Neuron (in vitro differentiated cells): Measurements from ENCODE around the gene NDUFA1.
"Not testable (repeated sequence)": the region's sequence is repeated elsewhere in the genome, so short reads cannot be mapped to it uniquely, and the experiment has no call there.

Experiments used
- H2AFZ ChIP-seq: one replicate; pipeline ENCODE4 v1.6.1; 2013; ENCODE audit warnings: low read depth, mild to moderate bottlenecking, inconsistent platforms, low read length, moderate library complexity
- H3K27me3 ChIP-seq: one replicate; pipeline ENCODE4 v1.6.1; 2013; ENCODE audit warnings: low read length; ENCODE audit not compliant: insufficient read depth
- H3K36me3 ChIP-seq: one replicate; pipeline ENCODE4 v1.6.1; 2013; ENCODE audit warnings: low read length; ENCODE audit not compliant: insufficient read depth
- H3K4me1 ChIP-seq: one replicate; pipeline ENCODE4 v1.6.1; 2013; ENCODE audit warnings: low read length; ENCODE audit not compliant: insufficient read depth
- H3K4me3 ChIP-seq: 2 replicates; pipeline ENCODE4 v1.5.1; 2013; ENCODE audit warnings: mild to moderate bottlenecking, low read length, moderate library complexity
- H3K9me3 ChIP-seq: one replicate; pipeline ENCODE4 v1.6.1; 2013; ENCODE audit warnings: low read length

The NDUFA1 gene

DNA sequence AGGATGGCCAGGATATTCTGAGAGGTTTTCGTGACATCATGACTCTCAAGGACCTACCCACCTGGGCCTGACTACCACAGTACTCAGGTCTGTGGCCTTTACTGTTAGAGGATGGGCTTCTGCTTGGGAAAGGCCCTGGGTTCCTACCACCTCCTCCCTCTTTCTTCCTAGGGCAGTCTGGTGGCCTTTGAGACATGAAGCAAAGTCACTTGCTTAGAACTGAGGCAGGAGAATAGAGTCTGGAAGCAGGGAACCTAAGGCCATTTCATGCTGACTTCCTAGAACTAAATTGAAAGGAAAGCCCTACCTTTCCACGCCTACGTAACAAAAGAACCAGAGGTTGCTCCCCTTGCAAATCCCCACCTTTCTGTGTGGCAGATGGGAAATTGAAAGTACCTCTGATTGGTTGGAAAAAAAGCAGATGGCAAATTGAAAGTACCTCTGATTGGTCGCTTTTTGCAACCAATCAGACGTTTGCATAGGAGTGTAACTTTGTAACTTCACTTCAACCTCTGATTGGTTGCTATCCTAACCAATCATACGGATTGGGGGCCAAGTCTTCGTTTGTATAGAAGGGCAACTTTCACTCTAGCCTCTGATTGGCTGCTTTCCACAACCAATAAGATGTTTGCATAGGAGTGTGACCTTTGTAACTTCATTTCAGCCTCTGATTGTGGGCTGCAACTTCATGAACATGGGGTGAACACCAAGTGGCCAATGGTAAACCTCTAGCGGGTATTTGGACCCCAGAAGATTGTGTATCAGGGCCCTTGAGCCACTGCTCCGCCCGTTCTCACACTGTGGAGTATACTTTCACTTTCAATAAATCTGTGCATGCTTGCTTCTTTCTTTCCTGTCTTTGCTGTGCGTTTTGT, 14.2 kb downstream of the NDUFA1 start:
- Histone ChIP-seq H3K4me3 (no peak overlapping the region), H3K4me1 (no peaks in the 10 kb centered on the region), H3K9me3 (no peaks in the 10 kb centered on the region), H3K36me3 (no peaks in the 10 kb centered on the region), H3K27me3 (no peaks in the 10 kb centered on the region), H2AFZ (peak overlapping the region; percentile 10)

DNA sequence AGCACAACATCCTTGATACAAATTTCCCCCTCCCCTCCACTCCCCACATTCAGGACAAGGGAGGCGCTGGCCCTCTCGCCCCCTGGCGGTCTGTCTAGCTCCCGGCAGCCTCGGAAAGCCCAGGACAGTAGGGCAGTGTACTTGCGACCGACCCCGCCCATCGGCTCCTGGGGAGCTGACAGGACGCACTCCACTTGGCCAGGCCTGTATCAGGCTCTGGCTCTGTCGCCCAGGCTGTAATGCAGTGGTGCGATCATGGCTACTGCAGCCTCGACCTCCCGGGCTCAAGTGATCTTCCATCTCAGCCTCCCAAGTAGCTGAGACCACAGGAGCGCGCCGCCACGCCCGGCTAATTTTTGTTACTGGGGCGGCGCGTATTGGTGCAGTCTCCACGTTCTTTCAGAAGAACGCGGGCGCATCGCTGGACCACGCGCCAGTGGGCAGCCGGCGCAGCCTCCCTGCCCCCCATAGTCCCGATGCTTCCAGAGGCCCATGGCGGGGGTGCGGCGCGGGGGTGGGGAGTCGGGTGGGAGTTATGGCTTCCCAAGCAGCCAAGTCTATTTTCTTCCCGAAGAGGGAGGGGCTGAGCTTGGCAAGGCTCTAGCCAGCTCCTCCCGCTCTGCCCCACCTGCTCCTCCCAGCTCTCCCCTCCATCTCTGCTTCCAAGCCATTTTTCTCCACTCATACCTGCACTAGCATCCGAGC, 16.2 kb downstream of the NDUFA1 start:
- H3K4me1 ChIP-seq = no peaks in the 10 kb centered on the region
- H2AFZ ChIP-seq = no peak overlapping the region
- no peaks in the 10 kb centered on the region for H3K9me3 ChIP-seq
- no peaks in the 10 kb centered on the region for H3K27me3 ChIP-seq
- H3K36me3 ChIP-seq = no peaks in the 10 kb centered on the region
- H3K4me3 ChIP-seq = no peak overlapping the region

DNA sequence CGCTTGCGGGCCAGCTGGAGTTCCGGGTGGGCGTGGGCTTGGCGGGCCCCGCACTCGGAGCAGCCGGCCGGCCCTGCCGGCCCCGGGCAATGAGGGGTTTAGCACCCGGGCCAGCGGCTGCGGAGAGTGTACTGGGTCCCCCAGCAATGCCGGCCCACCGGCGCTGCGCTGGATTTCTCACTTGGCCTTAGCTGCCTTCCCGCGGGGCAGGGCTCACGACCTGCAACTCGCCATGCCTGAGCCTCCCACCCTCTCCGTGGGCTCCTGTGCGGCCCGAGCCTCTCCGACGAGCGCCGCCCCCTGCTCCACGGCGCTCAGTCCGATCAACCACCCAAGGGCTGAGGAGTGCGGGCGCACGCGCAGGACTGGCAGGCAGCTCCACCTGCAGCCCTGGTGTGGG, 19.0 kb downstream of the NDUFA1 start:
- not testable (repeated sequence) for H2AFZ ChIP-seq, H3K4me3 ChIP-seq, H3K4me1 ChIP-seq, H3K36me3 ChIP-seq, H3K27me3 ChIP-seq, H3K9me3 ChIP-seq

DNA sequence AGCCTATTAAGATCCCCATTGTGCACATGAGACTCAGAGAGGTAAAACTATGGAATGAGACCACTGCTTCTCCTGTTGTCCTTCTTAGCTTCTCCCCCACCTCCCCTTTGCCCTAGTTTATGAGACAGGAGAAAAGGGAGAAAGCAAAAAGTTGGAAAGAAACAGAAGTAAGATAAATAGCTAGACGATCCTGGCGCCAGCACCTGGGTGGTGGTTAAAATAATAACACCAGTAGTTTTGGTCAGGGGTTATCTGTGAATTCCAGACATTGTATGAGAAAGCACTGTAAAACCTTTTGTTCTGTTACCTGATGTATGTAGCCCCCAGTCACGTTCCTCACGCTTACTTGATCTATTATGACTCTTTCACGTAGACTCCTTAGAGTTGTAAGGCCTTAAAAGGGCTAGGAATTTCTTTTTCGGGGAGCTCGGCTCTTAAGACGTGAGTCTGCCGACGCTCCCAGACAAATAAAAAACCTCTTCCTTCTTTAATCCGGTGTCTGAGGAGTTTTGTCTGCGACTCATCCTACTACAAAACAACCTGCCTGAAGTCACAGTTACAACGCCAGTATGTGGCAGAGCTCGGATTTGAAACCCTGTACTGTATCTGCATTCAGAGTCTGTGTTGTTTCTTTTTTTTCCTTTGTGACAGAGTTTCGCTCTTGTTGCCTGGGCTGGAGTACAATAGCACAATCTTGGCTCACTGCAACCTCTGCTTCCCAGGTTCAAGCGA, 20.5 kb downstream of the NDUFA1 start:
- not testable (repeated sequence) for H3K4me1 ChIP-seq, H3K27me3 ChIP-seq, H2AFZ ChIP-seq, H3K4me3 ChIP-seq, H3K9me3 ChIP-seq, H3K36me3 ChIP-seq

DNA sequence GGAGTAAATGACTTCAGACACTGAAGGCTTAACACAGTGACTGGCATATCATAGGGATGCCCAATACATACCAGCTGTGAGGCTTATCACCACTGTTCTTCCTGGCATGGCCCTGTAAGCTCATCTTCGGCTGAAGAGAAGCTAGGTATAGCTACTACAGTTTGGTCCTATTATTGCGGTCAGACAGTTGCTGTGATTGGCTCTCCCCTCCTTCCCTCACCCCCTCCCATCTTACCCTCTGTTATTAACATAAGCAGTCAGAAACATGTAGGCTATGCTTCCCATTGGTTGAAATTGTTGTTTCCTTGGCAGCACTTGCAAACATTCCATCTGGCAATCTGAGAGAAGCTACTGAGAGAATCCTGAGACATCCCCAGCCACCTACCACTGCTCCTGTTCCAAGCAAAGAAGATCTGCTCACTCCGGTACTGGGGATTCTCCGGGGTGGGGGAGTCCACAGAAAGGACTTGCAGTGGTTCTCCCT, 24.3 kb downstream of the NDUFA1 start, which contains the start of gene AKAP14:
Gene AKAP14 (plus strand): TSS at position 51 of the 484 bp plus-strand sequence. CDS start 7,331 bp downstream, outside the sequence.
- H3K4me1 ChIP-seq = no peaks in the 10 kb centered on the region
- H3K4me3 ChIP-seq = no peak within 1 kb of the TSS
- no peak within 1 kb of the TSS for H2AFZ ChIP-seq
- no peaks in the 10 kb centered on the region for H3K9me3 ChIP-seq
- no peaks in the 10 kb centered on the region for H3K36me3 ChIP-seq
- H3K27me3 ChIP-seq = no peaks in the 10 kb centered on the region

DNA sequence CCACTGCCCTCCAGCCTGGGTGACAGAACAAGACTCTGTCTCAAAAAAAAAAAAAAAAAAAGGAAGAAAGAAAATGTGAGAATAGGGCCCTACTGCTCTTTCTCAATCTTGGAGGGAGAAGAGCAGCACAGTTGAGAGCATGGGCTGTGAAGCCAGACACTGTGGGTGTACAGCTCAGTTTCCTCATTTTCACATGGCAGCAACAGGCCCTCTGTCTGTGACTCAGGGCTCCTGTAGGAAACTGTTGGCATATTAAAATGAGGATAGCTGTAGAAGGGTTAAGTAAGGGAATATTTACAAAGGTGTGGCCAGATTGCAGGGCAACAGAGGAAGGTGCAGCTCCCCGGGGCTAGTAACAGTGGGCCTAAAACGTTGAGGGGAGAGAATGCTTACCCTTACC, 27.5 kb downstream of the NDUFA1 start:
- no peaks in the 10 kb centered on the region for H3K36me3 ChIP-seq
- H3K4me1 ChIP-seq = no peaks in the 10 kb centered on the region
- no peak overlapping the region for H2AFZ ChIP-seq
- no peaks in the 10 kb centered on the region for H3K9me3 ChIP-seq
- H3K27me3 ChIP-seq = no peaks in the 10 kb centered on the region
- no peak overlapping the region for H3K4me3 ChIP-seq

DNA sequence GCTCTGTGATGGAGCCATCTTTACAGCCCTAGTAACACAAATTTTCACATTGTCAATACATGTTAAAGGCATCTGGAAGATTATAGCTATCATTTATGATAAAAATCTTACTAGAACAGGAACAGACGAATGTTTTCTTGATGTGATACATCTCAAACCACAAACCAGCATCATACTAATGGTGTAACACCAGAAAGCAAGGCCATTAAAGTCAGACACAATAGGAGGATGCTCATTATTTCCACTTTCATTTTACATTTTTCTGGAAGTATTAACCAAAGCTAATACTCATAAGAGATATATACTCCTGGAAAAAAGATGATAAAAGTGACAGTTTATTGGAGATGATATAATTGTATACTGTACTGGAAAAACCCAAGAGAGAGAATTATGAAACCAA, 29.3 kb downstream of the NDUFA1 start:
- no peaks in the 10 kb centered on the region for H3K27me3 ChIP-seq
- no peak overlapping the region for H2AFZ ChIP-seq
- no peak overlapping the region for H3K4me3 ChIP-seq
- H3K9me3 ChIP-seq = no peaks in the 10 kb centered on the region
- H3K36me3 ChIP-seq = no peaks in the 10 kb centered on the region
- no peaks in the 10 kb centered on the region for H3K4me1 ChIP-seq

DNA sequence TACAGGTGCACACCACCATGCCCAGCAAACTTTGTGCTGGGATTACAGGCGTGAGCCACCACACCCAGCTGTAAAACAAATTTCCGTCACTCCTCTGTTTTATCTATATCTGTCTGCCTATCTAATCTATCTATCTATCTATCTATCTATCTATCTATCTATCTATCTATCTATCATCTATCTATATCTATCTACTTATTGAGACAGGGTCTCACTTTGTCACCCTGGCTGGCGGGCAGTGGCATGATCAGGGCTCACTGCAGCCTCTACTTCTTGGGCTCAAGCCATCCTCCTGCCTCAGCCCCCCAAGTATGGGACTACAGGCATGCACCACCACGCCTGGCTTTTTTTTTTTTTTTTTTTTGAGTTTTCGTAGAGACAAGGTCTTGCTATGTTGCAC, 44.7 kb downstream of the NDUFA1 start:
- no peak overlapping the region for H3K4me3 ChIP-seq
- H3K36me3 ChIP-seq = no peaks in the 10 kb centered on the region
- H3K4me1 ChIP-seq = no peaks in the 10 kb centered on the region
- H3K27me3 ChIP-seq = no peaks in the 10 kb centered on the region
- no peak overlapping the region for H2AFZ ChIP-seq
- H3K9me3 ChIP-seq = no peaks in the 10 kb centered on the region

DNA sequence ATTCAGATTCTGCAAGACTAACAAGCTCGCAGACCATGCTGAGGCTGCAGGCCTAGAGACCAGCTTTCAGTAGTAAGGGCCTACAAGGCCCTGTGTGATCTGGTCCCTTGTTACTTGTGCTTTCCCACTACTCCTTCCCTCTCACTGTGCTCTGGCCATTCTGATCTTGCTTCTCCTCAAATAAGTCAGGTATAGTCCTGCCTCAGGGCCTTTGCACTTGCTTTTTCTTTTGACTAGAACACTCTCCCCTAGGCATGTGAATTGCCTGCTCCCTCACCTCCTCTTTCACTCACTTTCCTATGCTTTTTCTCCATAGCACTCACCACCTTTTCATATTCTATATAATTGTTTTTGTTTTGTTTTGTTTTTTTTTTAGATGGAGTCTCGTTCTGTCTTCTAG, 46.2 kb downstream of the NDUFA1 start:
- Histone ChIP-seq H2AFZ (no peak overlapping the region), H3K27me3 (no peaks in the 10 kb centered on the region), H3K4me1 (no peaks in the 10 kb centered on the region), H3K36me3 (no peaks in the 10 kb centered on the region), H3K4me3 (no peak overlapping the region), H3K9me3 (no peaks in the 10 kb centered on the region)

DNA sequence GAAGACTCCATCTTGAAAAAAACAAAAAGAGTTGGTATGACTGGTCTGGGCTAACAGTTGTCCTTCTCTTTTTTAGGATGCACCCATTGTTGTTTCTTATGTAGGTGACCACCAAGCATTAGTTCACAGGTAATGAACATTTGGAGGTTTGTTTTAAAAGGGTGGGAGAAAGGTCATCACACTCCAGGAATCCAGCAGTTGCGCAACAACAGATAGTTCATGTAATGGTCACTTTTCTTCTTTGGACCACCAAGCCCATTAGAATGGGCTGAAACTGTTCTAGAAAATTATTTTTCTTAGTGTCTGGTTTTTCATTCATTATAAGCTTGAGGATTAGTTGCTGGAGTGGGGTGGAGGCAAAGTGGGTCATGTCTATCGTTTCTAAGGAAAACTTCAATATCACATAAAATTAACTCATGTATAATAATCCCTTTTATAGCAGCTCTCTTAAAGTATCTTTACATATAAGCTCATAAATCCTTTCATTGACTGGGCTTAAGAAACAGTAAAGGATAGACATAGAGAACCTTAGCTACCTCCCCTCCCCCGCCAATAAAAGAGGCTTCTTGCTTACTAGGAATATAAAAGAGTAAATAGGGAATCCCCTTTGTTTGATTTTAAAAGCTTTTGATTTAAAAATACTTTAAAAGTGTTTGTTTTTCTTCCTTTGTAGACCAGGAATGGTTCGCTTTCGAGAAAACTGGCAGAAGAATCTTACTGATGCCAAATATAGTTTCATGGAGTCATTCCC, 48.4 kb downstream of the NDUFA1 start:
- Histone ChIP-seq H2AFZ (no peak overlapping the region), H3K36me3 (no peaks in the 10 kb centered on the region), H3K9me3 (no peaks in the 10 kb centered on the region), H3K27me3 (no peaks in the 10 kb centered on the region), H3K4me1 (no peaks in the 10 kb centered on the region), H3K4me3 (no peak overlapping the region)

DNA sequence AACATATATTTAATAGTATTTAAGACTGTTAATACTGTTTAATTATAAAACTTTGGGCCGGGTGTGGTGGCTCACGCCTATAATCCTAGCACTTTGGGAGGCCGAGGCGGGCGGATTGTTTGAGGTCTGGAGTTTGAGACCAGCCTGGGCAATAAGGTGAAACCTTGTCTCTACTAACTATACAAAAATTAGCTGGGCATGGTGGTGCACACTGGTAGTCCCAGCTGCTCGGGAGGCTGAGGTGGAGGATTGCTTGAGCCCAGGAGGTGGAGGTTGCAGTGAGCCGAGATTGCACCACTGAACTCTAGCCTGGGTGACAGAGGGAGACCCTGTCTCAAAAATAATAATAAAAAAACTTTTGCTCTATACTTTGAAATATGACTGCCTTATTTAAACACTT, 50.8 kb downstream of the NDUFA1 start:
- H3K4me1 ChIP-seq, H2AFZ ChIP-seq, H3K36me3 ChIP-seq, H3K4me3 ChIP-seq, H3K27me3 ChIP-seq, H3K9me3 ChIP-seq: not testable (repeated sequence)
